Keratinocyte (primary cell): Measurements from ENCODE around the gene PIGS.

ENCODE experiments used
- CTCF ChIP-seq, 3 experiments: IDR thresholded peaks in 1 of 3; conservative IDR thresholded peaks in 1 of 3; optimal IDR thresholded peaks in 1 of 3; 2 replicates in 2 of 3; 3 replicates in 1 of 3; pipeline versions ENCODE3 to v1.5.1; 2011; ENCODE audit warnings: low read length in 3 of 3, mild to moderate bottlenecking in 3 of 3, moderate library complexity in 2 of 3, control low read depth in 1 of 3, inconsistent platforms in 1 of 3; ENCODE audit not compliant: insufficient read depth in 2 of 3; ENCODE audit errors: extremely low read depth in 1 of 3
- EZH2 ChIP-seq: IDR thresholded peaks from one replicate; pipeline ENCODE4 v1.6.1; 2012; ENCODE audit warnings: inconsistent platforms, mild to moderate bottlenecking, low read length, moderate library complexity

- TF ChIP-seq CTCF (optimal IDR thresholded peaks at IDR 0.05 in 1 of 3, IDR thresholded peaks at IDR 0.05 in 1 of 3, conservative IDR thresholded peaks at IDR 0.05 in 1 of 3; ENCODE audit: extremely low read depth in 1 of 3, insufficient read depth in 2 of 3, low read length in 3 of 3) (no peak), EZH2 (no peak)
These were observed 6.1 kb upstream of the PIGS start for GRCh38 chr17:28577466-28577824.
